ENCODE measurements around the gene METTL25B.

- TF ChIP-seq RAD21 (IDR thresholded peaks at IDR 0.05): no peak
- TF ChIP-seq RXRA (IDR thresholded peaks at IDR 0.05): no peak
- no peak for TF ChIP-seq CTCF (IDR thresholded peaks at IDR 0.05; ENCODE audit: low read depth, low read length, missing input control)
- no peak for TF ChIP-seq FOXA1 (IDR thresholded peaks at IDR 0.05)
- TF ChIP-seq SP1 (IDR thresholded peaks at IDR 0.05): no peak
- TF ChIP-seq ZBTB33 (IDR thresholded peaks at IDR 0.05): no peak
- no peak for TF ChIP-seq REST (IDR thresholded peaks at IDR 0.05)
- TF ChIP-seq MAX (IDR thresholded peaks at IDR 0.05): no peak
- TF ChIP-seq GABPA (IDR thresholded peaks at IDR 0.05 in 1 of 2, conservative IDR thresholded peaks at IDR 0.05 in 1 of 2): no peak
- TF ChIP-seq YY1 (IDR thresholded peaks at IDR 0.05): no peak
- TF ChIP-seq HNF4G (IDR thresholded peaks at IDR 0.05): no peak
- no peak for TF ChIP-seq JUND (IDR thresholded peaks at IDR 0.05)
- no peak for TF ChIP-seq EGR1 (IDR thresholded peaks at IDR 0.05; ENCODE audit: low read depth in 2 of 2)
- no peak for TF ChIP-seq ATF3 (IDR thresholded peaks at IDR 0.05)
These were observed 16.6 kb downstream of the METTL25B start for GRCh38 chr1:156744786-156745419.

Data from liver (tissue), 3 donors.